Measurements from ENCODE around the gene STX8.
A peak's percentile ranks its signal among the peaks of the same experiment; 100 is the strongest.

The STX8 gene

DNA sequence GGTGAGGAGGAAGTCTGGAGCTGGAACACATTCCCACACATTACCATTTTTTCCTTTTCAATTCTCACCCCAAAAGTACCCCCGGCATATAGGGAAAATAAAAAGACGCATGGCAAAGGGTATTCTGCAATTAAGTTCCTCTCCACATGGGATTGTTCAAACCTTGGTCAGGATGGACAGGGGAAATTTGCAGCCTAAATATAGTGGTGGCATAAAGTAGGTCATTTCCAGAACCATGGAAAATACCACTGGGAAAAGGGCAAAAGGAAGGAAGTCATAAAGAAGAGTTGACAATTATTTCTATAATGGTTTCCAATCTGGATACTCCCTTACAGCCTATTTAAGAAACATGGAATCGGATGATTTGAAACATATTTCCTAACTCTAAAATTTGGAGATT lies 135.8 kb downstream of the STX8 start:
- DNase-seq (ENCODE audit: low spot score): no peak

DNA sequence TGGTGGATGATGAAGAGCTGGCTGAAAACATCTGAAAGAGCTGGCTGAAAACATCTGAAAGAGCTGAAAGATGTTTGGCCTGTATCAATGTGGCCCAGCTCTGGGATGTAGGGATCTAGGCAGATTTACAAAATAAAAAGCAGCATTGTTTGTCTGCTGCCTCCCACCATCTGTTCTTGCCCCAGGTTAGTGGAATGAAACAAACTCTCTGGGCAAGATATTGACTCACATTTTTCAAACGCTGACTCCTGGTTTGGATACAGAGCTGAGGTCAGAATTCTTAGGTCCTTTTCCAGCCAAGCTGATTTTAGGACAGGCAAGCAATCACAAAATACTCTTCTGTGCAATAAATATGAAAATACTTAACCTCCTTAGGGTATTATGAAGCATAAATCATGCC lies 139.0 kb downstream of the STX8 start:
- DNase-seq (ENCODE audit: low spot score): no peak

- no peak for DNase-seq (ENCODE audit: low spot score)
Observed at GRCh38 chr17:9435165-9435564, 140.5 kb downstream of the STX8 start.

DNA sequence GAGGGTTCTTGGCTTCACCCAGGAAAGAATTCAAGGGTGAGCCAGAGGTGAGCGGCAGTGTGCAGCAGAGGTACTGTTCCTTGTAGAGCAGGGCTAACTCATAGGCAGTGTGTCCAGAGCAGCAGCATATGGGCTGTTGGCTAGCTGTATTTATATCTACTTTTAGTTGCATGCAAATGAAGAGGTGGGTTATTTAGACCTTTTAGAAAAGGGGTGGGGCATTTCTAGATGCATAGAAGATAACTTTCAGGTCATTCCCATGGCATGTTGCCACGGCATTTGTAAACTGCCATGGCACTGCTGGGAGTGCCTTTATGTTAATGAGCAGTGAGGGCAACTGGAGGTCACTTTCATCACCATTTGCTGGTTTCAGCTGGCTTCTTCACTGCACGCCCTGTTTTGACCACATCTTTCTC lies 141.0 kb downstream of the STX8 start:
- DNase-seq (ENCODE audit: low spot score): no peak

DNA sequence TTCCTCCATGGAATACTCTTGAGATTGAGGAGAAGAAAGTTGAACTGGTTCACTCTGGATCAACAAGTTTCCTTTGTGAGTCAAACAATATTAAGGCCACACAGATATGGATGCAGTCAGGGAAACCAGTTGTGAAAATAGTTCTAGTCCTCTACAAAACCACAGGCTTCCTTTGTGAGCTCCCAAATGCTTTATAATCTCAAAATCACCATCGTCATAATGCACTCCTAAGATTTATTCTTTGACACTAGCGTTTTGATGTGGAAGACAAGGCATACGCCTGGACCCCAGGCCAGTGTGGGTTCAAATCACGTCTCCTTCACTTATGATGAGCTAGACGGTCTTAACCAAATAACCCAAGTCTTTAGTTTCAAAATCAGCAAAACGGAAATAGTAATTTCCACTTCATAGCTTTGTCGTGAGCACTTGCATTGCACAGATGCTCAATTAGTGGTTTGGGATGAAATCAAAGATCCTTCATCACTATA lies 142.6 kb downstream of the STX8 start:
- no peak for DNase-seq (ENCODE audit: low spot score)

GRCh38 chr17:9432134-9432885 lies 143.3 kb downstream of the STX8 start:
- DNase-seq (ENCODE audit: low spot score): no peak

- no peak for DNase-seq (ENCODE audit: low spot score)
Observed at GRCh38 chr17:9431620-9432019, 144.0 kb downstream of the STX8 start.

DNA sequence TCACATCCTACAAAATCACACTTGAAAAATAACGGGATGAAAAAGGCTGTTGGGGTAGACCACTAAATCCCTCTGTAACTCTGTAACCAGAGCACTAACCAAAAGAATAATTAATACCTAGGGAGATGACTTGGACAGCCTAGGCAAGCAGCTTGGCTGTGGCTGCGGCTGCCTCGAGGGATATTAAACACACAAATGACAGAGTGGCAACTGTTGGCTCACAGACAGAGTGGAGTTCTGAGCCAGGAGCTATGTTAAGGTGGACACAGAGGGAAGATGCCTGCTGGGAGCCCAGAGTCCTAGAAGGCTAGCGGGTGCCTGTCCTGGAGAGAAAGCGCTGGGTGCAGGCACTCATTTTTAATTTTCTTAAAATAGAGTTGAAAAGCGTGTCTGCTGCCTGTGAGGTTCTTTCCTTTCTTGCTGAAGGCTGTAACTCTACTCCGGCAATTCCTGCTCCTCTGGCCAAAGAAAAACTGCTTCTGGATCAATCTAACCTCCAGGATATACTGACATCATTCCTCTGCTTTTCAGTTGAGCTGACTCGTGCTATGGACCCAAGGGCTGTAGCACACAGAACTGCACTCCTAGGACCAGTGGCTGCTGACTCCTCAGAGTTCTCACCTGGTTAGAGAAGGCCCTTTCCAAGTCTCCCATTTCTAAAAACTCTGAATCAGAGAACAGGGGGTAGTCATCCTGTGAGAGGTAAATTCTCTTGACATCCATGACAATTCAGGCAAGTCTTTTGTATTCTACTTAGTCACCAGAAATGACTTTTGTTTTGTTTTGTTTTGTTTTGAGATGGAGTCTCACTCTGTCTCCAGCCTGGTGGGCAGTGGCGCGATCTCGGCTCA lies 147.9 kb downstream of the STX8 start:
- DNase-seq (ENCODE audit: low spot score): no peak

DNA sequence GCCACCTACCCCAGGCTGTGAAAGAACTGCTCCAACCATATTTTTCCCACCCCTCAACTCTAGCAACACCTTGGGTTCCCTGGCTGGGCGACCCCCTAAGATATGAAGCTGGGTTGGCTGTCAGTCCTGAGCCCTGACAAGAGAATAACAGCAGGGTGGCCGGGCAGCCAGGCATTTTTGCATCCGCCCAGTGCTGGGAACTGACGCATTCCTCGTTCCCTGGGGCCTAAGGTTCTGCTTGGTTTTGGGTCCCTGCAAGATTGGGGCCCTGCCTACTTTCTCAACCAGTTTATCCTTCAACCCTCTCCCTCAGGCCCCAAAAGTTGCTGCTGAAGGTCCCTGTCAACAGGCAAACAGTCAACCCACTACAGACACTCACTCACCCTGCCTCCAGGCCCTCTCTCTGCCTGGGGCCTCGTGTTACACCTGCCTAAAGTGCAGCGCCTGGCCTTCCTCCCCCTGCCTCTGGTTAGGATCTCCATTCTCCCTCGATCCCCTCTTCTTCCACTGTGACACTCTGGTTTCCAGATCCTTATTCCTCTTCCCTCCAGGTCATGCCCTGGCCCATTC lies 151.5 kb downstream of the STX8 start:
- DNase-seq (ENCODE audit: low spot score): no peak

DNA sequence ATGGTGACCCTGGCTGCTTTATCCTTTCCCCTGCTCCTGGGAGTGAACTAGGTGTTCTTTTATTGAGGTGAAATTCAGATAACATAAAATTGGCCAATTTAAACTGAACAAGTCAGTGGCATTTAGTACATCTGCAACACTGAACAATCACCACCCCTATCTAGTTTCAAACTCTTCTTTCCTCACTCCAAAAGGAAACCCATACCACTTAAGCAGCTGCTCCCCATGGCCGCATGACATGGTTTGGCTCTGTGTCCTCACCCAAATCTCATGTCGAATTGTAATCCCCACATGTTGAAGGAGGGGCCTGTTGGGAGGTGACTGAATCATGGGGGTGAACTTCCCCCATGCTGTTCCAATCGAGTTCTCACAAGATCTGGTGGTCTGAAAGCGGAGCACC lies 154.1 kb downstream of the STX8 start:
- no peak for DNase-seq (ENCODE audit: low spot score)

DNA sequence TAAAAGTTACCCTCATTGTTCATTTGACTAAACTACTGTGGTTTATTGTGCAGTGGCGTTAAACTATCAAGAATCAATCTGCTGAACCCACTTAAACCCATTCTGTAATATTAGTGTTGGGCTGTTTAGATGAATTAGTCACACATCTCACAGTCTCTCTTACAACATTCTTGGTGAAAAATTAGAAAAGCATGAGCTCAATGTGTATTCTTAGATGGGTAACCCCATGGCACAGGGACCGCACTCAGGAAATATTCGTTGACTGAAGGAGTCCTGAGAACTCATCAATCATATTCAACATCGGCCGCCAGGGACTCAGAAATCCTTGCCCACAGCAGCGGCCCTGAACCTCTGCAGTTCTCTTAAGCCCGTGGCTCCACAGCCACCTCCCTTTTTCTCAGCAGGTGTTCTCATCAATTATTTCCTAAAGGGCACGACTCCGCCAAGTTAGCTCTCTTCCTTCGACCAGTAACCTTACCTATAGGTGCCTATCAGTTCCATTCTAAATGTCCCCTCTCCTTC lies 155.6 kb downstream of the STX8 start:
- DNase-seq (ENCODE audit: low spot score): no peak

DNA sequence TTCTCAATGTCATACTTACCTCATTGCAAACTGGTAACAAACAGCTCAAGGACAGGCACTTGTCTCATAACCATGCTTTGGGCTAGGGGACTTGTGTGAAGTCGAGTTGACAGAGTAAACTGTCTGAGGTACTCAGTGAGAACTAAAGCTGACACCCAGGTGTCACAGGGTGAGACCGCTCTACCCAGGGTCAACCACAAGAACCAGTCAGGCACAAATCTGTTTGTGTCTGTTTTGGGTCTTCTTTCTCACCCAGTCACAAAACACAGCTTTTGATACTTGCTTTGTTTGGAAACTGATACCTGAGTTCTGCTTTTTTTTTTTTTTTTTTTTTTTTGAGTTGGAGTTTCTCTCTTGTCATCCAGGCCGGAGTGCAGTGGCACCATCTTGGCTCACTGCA lies 161.1 kb downstream of the STX8 start:
- no peak for DNase-seq (ENCODE audit: low spot score)

- no peak for DNase-seq (ENCODE audit: low spot score)
Observed at GRCh38 chr17:9410737-9411136, 164.9 kb downstream of the STX8 start.

DNA sequence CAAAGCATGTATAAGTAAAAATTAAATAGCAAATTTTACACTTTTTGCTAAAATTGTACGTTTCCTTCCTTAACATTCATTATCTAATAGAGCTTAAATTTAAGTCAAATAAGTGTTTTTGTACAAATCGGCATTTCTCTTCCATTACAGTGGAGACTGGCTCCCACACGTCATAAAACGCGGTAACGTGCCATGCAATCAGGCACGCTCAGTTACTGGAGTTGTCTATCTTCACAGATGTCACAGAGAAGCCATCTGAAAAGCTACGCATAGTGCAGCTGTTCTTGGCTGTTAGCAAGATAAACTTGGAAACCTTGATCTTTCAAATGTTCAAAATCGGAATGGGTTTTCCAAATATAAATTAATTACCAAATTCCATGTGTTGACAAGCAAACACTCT lies 165.3 kb downstream of the STX8 start:
- no peak for DNase-seq (ENCODE audit: low spot score)

GRCh38 chr17:9409878-9410277 lies 165.7 kb downstream of the STX8 start:
- no peak for DNase-seq (ENCODE audit: low spot score)

DNA sequence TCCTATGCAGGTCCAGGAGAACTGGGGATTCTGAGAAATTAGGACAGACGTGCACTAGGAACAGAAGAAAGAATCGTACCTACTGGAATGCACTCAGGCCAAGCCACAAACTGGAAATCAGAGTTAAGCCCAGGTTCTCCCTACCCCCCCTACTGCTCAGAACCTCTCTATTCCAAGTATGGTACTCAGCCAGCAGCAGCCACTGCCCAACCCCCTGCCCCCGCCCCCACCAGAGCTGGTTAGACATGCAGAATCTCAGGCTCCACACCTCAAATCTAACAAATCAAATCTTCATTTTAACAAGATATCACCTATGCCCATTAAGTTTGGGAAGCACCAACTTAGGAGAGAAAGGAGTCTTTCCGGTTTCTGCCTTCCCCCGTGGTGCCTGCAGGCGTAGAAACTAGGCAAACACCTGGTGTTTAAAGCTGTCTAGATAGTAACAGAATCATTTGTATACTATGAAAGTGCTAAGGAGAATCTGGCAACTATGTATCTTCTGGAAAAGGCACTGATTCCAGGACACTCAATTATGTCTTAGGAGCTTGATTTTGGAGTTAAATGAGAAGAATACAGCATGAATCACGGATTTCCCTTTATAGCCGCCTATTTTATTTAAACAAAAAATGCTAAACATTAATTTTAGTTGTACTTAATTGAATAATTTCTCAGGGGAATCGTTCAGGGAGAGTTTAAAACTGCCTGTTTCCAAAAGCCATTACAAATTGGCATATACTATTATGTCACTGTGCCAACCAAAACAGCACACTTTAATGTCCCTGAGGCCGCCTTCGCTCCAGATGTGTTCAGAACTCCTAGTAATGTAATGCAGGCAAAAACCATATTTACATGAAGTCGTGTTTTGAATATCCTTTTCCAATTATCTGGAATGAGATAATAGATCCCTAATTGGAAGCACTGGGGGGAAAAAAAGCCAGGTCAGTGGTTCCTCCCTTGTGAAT lies 166.5 kb downstream of the STX8 start:
- no peak for DNase-seq (ENCODE audit: low spot score)

- no peak for DNase-seq (ENCODE audit: low spot score)
Observed at GRCh38 chr17:9408381-9408780, 167.2 kb downstream of the STX8 start.

GRCh38 chr17:9406046-9406606 lies 169.5 kb downstream of the STX8 start:
- DNase-seq (ENCODE audit: low spot score): no peak

DNA sequence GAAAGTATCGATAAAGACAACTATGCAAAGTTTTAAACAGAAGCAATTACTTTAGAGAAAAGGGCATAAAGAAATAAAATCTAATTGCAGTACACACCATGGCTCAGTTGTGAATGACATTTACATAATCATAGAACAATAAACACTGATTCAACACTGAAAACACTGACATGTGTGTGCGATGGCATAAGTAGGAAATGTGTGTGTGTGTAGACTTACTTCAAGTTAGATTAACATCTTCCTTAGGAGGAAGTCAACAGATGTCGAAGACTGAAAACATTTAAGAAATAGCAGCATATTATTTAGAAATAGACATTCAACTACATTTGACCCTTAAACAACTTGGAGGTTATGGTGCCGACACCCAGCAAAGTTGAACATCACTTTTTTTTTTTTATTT lies 172.4 kb downstream of the STX8 start:
- DNase-seq (ENCODE audit: low spot score): no peak

GRCh38 chr17:9402590-9403199 lies 172.9 kb downstream of the STX8 start:
- peak; percentile 60 for DNase-seq (ENCODE audit: low spot score)

DNA sequence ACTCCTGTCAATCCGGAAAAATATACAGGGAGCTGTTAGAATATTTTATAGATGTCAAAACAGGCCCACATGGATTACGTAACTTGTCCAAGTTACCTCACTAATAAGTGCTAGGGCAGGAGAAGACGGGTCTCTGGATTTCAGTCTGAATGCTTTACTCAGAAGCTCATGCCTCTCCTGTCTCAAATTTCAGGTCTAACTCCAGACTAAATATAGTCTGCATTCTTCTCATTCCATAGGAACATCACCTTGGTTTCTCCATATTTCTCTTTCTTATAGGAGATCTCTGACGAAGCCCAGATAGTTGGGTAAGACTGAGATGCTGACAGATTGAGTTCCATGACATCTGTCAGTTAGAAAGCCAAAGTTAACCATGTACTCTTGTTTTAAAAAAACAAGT lies 174.2 kb downstream of the STX8 start:
- no peak for DNase-seq (ENCODE audit: low spot score)

All from RKO (cell line).